ENCODE results near the gene P3H2. TPM values are rescaled to one million over a fixed set of nuclear protein-coding genes. Genes with fewer than 3 reads are reported as not detected.

Gene P3H2
- total RNA-seq, 2 experiments from 2014 or later, result not detected

- no peaks in the 10 kb centered on the region for H3K36me3 Mint-ChIP-seq
- peak overlapping the region; percentile 59 for H3K27ac Mint-ChIP-seq
- no peaks in the 10 kb centered on the region for H3K9me3 Mint-ChIP-seq
- H3K4me3 Mint-ChIP-seq, result no peak overlapping the region
- peaks cover 16% of the 10 kb centered on the region for H3K4me1 Mint-ChIP-seq
- DNase-seq, result peak; percentile 4
- H3K27me3 Mint-ChIP-seq, result peaks cover 6% of the 10 kb centered on the region
Measured at GRCh38 chr3:189927975-189928895, 192.5 kb downstream of the P3H2 start.

GRCh38 chr3:189921770-189922169 is 198.9 kb downstream of the P3H2 start:
- no peaks in the 10 kb centered on the region for H3K4me1 Mint-ChIP-seq
- no peaks in the 10 kb centered on the region for H3K36me3 Mint-ChIP-seq
- H3K27ac Mint-ChIP-seq, result no peak overlapping the region

GRCh38 chr3:189914799-189915198 is 205.9 kb downstream of the P3H2 start:
- no peaks in the 10 kb centered on the region for H3K36me3 Mint-ChIP-seq
- H3K4me1 Mint-ChIP-seq, result no peaks in the 10 kb centered on the region
- H3K4me3 Mint-ChIP-seq, result no peak overlapping the region

More at GRCh38 chr3:189921770-189922169, 198.9 kb downstream of the P3H2 start:
- H3K9me3 Mint-ChIP-seq, result no peaks in the 10 kb centered on the region
- no peak for DNase-seq
- peaks cover under 1% of the 10 kb centered on the region for H3K27me3 Mint-ChIP-seq
- H3K4me3 Mint-ChIP-seq, result no peak overlapping the region

GRCh38 chr3:189911001-189911400 is 209.7 kb downstream of the P3H2 start:
- H3K27ac Mint-ChIP-seq, result no peak overlapping the region
- H3K4me3 Mint-ChIP-seq, result no peak overlapping the region
- DNase-seq, result no peak
- no peaks in the 10 kb centered on the region for H3K9me3 Mint-ChIP-seq
- no peaks in the 10 kb centered on the region for H3K4me1 Mint-ChIP-seq
- H3K36me3 Mint-ChIP-seq, result no peaks in the 10 kb centered on the region
- H3K27me3 Mint-ChIP-seq, result peaks cover 5% of the 10 kb centered on the region

More at GRCh38 chr3:189914799-189915198, 205.9 kb downstream of the P3H2 start:
- Mint-ChIP-seq H3K9me3 (no peaks in the 10 kb centered on the region), H3K27me3 (peaks cover 9% of the 10 kb centered on the region), H3K27ac (no peak overlapping the region)
- no peak for DNase-seq

GRCh38 chr3:189909573-189909972 is 211.1 kb downstream of the P3H2 start:
- no peak overlapping the region for H3K27ac Mint-ChIP-seq
- no peaks in the 10 kb centered on the region for H3K36me3 Mint-ChIP-seq
- no peaks in the 10 kb centered on the region for H3K9me3 Mint-ChIP-seq

GRCh38 chr3:189909139-189909538 is 211.6 kb downstream of the P3H2 start:
- H3K27ac Mint-ChIP-seq, result no peak overlapping the region
- no peak for DNase-seq
- no peak overlapping the region for H3K4me3 Mint-ChIP-seq
- no peaks in the 10 kb centered on the region for H3K9me3 Mint-ChIP-seq
- peaks cover 5% of the 10 kb centered on the region for H3K27me3 Mint-ChIP-seq
- H3K4me1 Mint-ChIP-seq, result no peaks in the 10 kb centered on the region
- H3K36me3 Mint-ChIP-seq, result no peaks in the 10 kb centered on the region

More at GRCh38 chr3:189909573-189909972, 211.1 kb downstream of the P3H2 start:
- Mint-ChIP-seq H3K27me3 (peaks cover 5% of the 10 kb centered on the region), H3K4me3 (no peak overlapping the region), H3K4me1 (no peaks in the 10 kb centered on the region)
- no peak for DNase-seq

- DNase-seq, result no peak
- no peak overlapping the region for H3K4me3 Mint-ChIP-seq
- peaks cover 4% of the 10 kb centered on the region for H3K27me3 Mint-ChIP-seq
- H3K9me3 Mint-ChIP-seq, result no peaks in the 10 kb centered on the region
- no peaks in the 10 kb centered on the region for H3K36me3 Mint-ChIP-seq
- H3K27ac Mint-ChIP-seq, result no peak overlapping the region
- H3K4me1 Mint-ChIP-seq, result no peaks in the 10 kb centered on the region
Measured at GRCh38 chr3:189908646-189909045, 212.1 kb downstream of the P3H2 start.

GRCh38 chr3:189907803-189908202 is 212.9 kb downstream of the P3H2 start:
- no peak overlapping the region for H3K4me3 Mint-ChIP-seq
- no peaks in the 10 kb centered on the region for H3K27me3 Mint-ChIP-seq
- no peaks in the 10 kb centered on the region for H3K36me3 Mint-ChIP-seq
- H3K4me1 Mint-ChIP-seq, result no peaks in the 10 kb centered on the region
- no peak for DNase-seq
- no peaks in the 10 kb centered on the region for H3K9me3 Mint-ChIP-seq
- no peak overlapping the region for H3K27ac Mint-ChIP-seq

Other genes with a start within 250 kb of the P3H2 start
- gene CLDN1, start 201.5 kb upstream of the P3H2 start, total RNA-seq, result under 1 TPM; 0.08 to 0.10 TPM